Stimulated activated CD4-positive, alpha-beta T cell treated with anti-CD3 and anti-CD28 coated beads, Interleukin-15, amount 100 ng/mL, for 1 hour (primary cell): ENCODE results near the gene PTPRN2.

Experiments
- DNase-seq, 2 donors: peaks; one replicate each; pipeline ENCODE4 v3.0.0-alpha.2; 2020; ENCODE audit warnings: low read depth in 1 of 2, low spot score in 1 of 2

PTPRN2 gene

DNA sequence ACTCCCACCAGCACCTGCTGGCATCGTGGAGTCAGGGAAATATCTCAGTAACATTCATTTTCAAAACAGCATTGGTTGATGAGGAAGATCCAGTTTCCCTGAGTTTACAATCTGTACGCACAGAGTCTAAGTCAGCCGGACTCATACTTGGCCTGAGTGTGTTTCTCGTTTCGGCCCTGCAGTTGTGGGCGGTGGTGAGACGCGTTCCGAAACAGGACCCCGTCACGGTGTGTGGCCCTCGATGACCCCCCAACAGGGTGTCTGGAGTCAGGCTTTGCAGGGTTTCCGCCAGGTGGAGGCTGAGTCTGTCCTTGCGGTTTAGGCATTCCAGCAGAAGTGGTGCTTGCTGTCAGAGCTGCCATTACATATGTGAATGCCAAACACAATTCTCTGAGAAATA, 933.3 kb downstream of the PTPRN2 start:
- DNase-seq = no peak

- DNase-seq = no peak
Measured at GRCh38 chr7:157653827-157654207, 933.8 kb downstream of the PTPRN2 start.

DNA sequence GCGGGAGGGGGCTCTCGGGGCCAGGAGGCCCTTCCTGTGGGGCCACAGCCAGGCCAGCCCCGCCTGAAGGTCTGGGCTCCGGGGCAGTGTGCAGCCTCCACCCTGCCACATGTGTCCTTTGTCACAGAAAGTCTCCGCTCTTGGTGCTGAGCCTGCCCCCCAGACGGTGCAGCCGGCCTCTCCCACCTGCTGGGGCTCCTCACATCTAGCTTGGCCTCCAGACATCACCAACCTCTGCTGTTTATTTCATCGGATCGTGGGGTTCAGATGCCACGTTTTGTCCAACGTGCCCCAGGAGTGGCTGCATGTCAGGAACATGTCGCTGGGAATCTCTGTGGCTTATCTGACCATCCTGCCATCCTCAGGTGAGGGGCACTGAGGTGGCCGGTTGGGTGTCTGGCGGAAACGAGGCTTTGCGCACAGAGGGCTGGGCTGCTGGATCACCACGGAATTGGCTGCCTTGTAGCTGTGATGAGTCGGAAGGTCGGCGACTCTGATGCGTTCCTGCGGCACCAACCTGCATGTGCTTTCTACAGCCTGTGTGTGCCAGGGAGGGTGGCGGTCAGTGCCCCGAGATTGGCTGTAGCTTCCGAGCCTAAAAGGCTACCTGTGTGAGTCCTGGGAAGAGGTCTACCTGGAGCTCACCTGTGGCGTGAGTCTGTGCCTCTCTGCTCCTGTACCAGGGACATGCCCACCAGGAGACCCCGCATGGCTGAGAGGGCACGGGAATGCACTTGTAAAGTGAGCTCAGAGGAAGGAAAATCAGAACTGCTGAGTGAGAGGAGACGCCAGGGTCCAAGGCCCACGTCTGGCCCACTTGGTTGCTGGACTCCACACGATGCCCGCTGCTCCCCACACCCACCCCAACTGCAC, 934.4 kb downstream of the PTPRN2 start:
- no peak for DNase-seq

DNA sequence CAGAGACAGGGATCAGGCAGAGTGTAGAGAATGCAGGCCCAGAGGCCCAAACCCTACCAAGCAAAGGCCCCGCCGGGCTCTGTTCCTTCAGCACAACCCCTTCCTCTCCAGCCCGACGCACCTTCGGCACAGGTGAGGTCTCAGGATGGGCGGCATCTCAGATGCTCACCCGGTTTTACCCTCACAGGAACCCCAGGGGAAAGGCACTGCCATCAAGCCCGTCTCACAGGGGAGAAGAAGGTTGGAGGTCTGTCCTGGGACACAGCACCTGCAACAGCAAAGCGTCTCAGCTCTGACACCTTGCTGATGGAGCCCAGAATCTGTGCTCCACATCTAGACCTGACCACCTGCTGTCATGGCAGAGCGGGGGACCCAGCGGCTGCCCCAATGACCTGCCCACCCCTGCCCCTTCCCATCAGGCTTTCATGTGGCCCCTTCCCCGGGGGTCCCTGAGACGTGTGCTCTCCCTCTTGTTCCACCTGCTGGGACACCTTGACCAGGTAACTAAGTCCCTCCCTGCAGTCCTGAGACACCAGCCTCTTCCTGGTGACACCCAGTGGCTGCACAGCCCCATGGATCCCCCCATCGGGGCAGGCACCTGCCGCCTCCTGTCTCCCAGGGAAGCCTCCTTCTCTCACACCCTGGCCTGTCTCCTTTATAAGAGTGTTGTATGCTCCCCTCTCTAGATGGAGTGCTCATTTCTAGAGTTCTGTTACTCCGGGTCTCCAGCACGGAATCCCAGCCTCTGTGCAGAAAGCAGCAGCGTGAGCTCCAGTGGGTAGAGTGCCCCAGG, 935.3 kb downstream of the PTPRN2 start:
- DNase-seq = no peak

- no peak for DNase-seq
Measured at GRCh38 chr7:157651366-157652160, 936.1 kb downstream of the PTPRN2 start.

DNA sequence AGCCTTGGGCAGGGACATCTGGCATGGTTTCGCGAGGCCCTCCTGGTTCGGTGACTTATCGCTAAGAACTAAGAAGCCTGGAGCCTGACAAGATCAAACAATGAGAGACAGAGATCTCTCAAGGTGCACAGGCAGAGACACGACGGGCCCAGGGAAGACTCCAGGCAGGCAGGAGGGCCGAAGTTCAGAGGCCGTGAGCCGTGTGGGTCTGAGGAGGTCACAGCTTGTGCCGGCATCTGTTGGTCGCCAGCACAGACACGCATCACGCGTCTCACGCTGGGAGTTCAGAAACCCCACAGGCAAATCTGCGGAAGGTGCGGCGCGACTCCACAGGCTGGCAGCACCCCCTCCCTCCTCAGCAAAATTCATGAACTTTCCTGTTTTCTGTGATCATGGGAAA, 936.8 kb downstream of the PTPRN2 start:
- DNase-seq = no peak

DNA sequence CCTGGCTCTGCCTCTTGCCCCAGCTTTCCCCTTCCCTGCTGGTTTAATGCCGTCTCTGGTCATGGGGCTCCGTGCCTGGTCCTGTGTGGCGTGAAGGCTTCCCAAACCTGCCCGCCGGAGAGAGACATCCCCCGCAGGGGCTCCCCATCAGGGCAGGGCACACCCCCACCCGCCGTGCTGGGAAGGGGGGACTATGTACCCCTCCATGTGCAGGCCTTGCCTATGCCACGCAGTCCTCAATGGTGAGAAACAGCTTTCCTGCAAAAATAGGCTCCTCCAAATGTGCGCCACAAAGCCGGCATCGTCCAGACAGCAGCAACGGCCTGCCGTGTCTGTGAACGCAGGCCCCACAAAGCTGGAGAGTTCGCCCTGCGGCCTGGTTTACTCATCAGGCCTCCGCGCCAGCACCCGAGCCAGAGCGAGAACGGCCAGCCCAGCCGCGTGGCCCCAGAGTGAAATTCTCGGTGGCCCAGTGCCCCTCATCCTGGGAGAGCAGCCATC, 937.4 kb downstream of the PTPRN2 start:
- no peak for DNase-seq

DNA sequence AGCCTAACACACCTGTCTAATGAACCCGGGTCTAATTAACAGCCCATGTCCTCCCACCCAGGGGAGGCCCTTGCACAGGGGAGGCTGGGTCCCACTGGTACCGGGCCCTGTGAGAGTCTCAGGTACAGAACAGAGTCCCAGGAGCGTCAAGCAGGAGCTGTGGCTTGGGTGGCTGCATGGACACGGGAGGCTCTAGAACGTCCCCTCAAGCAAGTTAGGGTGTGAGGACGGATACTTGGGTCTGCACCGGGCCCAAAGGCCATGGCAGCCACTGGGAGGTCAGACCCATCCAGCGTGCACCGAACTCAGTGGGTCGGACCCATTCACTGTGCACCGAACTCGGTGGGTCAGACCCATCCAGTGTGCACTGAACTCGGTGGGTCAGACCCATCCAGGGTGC, 941.1 kb downstream of the PTPRN2 start:
- DNase-seq = no peak

- DNase-seq = no peak
Measured at GRCh38 chr7:157645539-157645938, 942.1 kb downstream of the PTPRN2 start.

DNA sequence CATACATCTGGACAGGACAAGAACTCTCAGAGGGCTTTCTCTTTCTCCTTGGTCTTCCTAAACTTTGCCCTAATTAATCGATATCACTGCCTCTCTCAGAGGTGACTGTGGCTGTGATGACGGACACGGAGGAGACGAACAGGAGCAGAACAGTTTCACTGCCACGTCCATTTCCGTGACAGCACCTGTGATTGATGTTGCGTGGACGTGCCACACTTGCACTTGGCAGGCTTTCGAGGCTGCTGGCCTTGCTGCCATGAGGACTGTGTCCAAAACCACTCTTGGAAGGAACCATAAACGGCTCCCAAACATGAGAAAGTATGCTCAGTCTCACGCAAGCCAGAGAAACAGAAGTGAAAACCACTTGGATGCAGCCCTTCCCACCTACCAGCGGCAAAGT, 942.7 kb downstream of the PTPRN2 start:
- DNase-seq = no peak

- no peak for DNase-seq
Measured at GRCh38 chr7:157643525-157643970, 944.1 kb downstream of the PTPRN2 start.

DNA sequence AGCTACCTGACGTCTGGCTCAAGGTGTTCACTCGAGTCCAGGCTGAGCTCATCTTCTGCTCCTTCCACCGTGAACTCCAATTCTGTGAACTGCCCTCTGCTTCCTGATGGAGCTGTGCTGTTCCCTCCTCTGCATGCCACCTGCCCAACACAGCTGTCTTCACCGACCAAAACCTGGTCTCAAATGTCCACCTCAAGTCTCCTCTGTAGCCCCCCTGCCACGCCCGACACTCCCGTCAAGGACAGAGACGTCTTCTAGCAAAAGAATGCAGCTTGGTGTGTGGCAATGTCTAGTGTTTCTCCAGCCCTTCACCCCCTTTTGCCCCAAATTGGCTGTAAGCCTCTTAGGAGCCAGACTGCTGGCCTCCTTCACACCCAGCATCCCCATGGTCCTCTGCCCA, 945.8 kb downstream of the PTPRN2 start:
- no peak for DNase-seq

- no peak for DNase-seq
Measured at GRCh38 chr7:157640144-157640543, 947.5 kb downstream of the PTPRN2 start.

- DNase-seq = no peak
Measured at GRCh38 chr7:157638563-157638962, 949.1 kb downstream of the PTPRN2 start.

DNA sequence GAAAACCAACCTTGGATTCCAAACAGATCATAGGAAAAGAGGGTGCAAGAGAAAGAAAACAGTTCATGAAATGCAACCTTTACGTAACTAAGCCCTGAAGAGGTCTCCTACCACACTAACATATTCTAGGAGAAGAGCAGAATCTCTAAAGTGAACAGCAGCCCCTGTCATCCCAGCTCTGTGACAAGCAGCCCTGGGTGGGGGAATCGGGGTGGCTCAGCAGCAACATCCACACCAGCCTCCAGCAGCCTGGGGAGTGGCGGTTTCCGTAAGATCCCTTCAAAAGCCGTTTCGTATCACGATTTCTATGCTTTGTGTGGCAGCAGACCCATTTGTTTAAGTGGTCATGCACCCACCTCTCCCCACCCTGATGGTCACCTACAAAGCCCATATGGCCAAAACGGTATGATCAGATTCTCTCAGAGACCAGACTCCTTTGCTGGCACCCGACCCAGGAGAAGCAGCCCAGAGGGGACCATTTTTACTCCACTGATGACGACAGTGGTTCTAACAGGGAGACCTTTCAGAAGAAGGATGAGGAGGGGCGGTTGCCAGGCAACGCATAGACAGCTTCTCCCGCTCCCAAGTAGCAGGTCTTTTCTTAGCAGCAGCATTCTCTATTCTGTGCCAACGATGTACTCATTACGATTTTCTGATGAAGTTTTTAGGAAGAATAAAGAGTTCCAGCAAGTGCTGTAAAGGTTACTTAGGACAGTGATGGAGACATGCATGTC, 950.2 kb downstream of the PTPRN2 start:
- no peak for DNase-seq

- DNase-seq = no peak
Measured at GRCh38 chr7:157635669-157636068, 952.0 kb downstream of the PTPRN2 start.

DNA sequence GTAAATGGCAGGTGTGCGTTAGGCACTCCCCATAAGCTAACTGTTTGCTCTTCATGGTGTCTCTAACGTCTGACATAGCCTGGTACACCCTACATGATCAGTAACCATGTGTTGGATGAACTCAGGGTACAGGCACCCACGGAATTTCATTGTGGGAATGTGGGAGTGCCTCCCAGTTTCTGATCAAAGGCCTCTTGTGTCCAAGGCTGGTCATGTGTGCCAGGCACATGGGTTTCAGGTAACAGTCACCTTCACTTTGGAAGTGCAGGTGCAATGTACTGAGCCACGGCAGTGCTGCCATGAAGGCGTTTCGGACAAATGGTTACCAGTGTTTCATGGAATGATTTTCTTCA, 952.5 kb downstream of the PTPRN2 start:
- DNase-seq = no peak

DNA sequence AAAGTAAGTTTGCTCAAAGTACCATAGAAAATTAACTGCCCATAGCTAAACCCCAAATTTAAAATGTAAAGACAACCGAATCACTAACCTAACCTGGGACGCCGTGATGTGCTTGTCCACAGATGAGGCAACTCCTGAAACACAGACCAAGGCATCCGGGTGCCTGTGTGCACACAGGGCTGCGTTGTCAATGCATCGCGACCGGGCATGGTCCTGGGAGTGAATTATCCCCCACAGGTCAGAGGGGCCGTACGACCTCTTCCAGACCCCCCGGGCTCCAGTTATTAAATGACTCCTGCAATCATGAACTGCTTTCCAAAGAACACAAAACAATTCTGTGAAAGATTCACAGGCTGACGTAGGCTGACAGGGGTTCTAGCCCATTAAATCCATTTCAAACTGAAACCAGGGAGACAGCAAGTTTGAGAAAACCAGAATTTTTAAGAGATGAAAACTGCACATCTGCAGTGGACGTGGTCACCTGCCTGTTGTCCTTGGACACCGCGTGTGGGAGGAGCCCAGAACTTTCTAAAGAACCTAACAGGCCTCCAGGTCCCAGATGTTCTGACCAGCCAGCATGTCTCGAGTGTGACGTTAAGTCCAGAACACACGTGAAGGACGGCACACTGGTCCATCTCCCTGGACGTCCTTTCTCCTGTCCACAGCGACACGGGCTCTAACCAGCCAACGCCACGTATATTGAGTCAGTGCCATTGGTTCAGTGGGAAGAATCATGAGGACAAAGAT, 953.0 kb downstream of the PTPRN2 start:
- no peak for DNase-seq

- DNase-seq = no peak
Measured at GRCh38 chr7:157633465-157634185, 954.0 kb downstream of the PTPRN2 start.
